Liver (tissue), 9 donors: Measurements from ENCODE around the gene AP1M1. TPM values are rescaled to one million over a fixed set of nuclear protein-coding genes. Genes with fewer than 3 reads are reported as not detected.

Source experiments
- DNase-seq: peaks from one replicate; pipeline ENCODE4 v3.0.0-alpha.2; 2017; ENCODE audit warnings: low spot score
- H3K27ac ChIP-seq, 2 donors: one replicate each; pipeline ENCODE4 v1.7.0; 2013; ENCODE audit warnings: inconsistent platforms in 2 of 2, low read length in 2 of 2, control low read depth in 1 of 2, low read depth in 1 of 2, mild to moderate bottlenecking in 1 of 2
- H3K27me3 ChIP-seq, 4 donors: one replicate each; pipeline versions ENCODE4 v1.6.1 to v1.7.0; 2013; ENCODE audit warnings: low read length in 3 of 4, inconsistent platforms in 1 of 4, mild to moderate bottlenecking in 1 of 4, moderate library complexity in 1 of 4; ENCODE audit not compliant: control insufficient read depth in 4 of 4, insufficient read depth in 4 of 4
- H3K36me3 ChIP-seq, 4 donors: one replicate each; pipeline versions ENCODE4 v1.6.1 to v1.7.0; 2013; ENCODE audit warnings: low read length in 3 of 4, mild to moderate bottlenecking in 3 of 4, low read depth in 1 of 4, moderate library complexity in 1 of 4; ENCODE audit not compliant: control insufficient read depth in 4 of 4, insufficient read depth in 3 of 4
- H3K4me1 ChIP-seq, 4 donors: one replicate each; pipeline versions ENCODE4 v1.6.1 to v1.7.0; 2013; ENCODE audit warnings: low read length in 3 of 4, mild to moderate bottlenecking in 3 of 4, moderate library complexity in 1 of 4; ENCODE audit not compliant: control insufficient read depth in 4 of 4, insufficient read depth in 4 of 4
- H3K4me3 ChIP-seq, 3 donors: one replicate each; pipeline versions ENCODE4 v1.6.1 to v1.7.0; 2013; ENCODE audit warnings: low read length in 3 of 3, control low read depth in 1 of 3, low read depth in 1 of 3, mild to moderate bottlenecking in 1 of 3
- H3K9ac ChIP-seq, 2 donors: one replicate each; pipeline ENCODE4 v1.7.0; 2013; ENCODE audit warnings: low read length in 2 of 2, mild to moderate bottlenecking in 2 of 2, moderate library complexity in 2 of 2, control low read depth in 1 of 2, low read depth in 1 of 2
- H3K9me3 ChIP-seq, 4 donors: one replicate each; pipeline versions ENCODE4 v1.6.1 to v1.7.0; 2013; ENCODE audit warnings: low read length in 3 of 4; ENCODE audit not compliant: control insufficient read depth in 4 of 4
- EGR1 ChIP-seq, 2 donors: IDR thresholded peaks; 2 replicates each; pipeline ENCODE4 v1.6.1; 2016 to 2018; ENCODE audit warnings: antibody characterized with exemption in 2 of 2, low read depth in 2 of 2
- FOXA1 ChIP-seq: IDR thresholded peaks from 2 replicates; pipeline ENCODE4 v1.6.1; 2016; ENCODE audit warnings: antibody characterized with exemption
- FOXA2 ChIP-seq: IDR thresholded peaks from 2 replicates; pipeline ENCODE4 v1.6.1; 2016; ENCODE audit warnings: antibody characterized with exemption
- GABPA ChIP-seq, 2 donors: IDR thresholded peaks in 1 of 2; conservative IDR thresholded peaks in 1 of 2; 2 replicates each; pipeline ENCODE4 v1.6.1; 2016; ENCODE audit warnings: antibody characterized with exemption in 2 of 2, mild to moderate bottlenecking in 1 of 2, moderate library complexity in 1 of 2
- HNF4A ChIP-seq, 2 donors: conservative IDR thresholded peaks; 2 replicates each; pipeline ENCODE4 v1.6.1; 2016; ENCODE audit warnings: antibody characterized with exemption in 2 of 2, mild to moderate bottlenecking in 2 of 2
- HNF4G ChIP-seq: IDR thresholded peaks from 2 replicates; pipeline ENCODE4 v1.6.1; 2016; ENCODE audit warnings: antibody characterized with exemption
- JUND ChIP-seq, 2 donors: IDR thresholded peaks; 2 replicates each; pipeline ENCODE4 v1.6.1; 2016; ENCODE audit warnings: antibody characterized with exemption in 2 of 2
- NR2F2 ChIP-seq: IDR thresholded peaks from 2 replicates; pipeline ENCODE4 v1.6.1; 2016; ENCODE audit warnings: antibody characterized with exemption
- RAD21 ChIP-seq, 2 donors: IDR thresholded peaks; 2 replicates each; pipeline ENCODE4 v1.6.1; 2016; ENCODE audit warnings: antibody characterized with exemption in 2 of 2, mild to moderate bottlenecking in 2 of 2
- RXRA ChIP-seq, 2 donors: IDR thresholded peaks; 2 replicates each; pipeline ENCODE4 v1.6.1; 2017 to 2018; ENCODE audit warnings: antibody characterized with exemption in 2 of 2, mild to moderate bottlenecking in 1 of 2
- SP1 ChIP-seq: IDR thresholded peaks from 2 replicates; pipeline ENCODE4 v1.6.1; 2018; ENCODE audit warnings: antibody characterized with exemption, mild to moderate bottlenecking
- TAF1 ChIP-seq: conservative IDR thresholded peaks from 2 replicates; pipeline ENCODE4 v1.6.1; 2016; ENCODE audit warnings: antibody characterized with exemption, mild to moderate bottlenecking
- YY1 ChIP-seq: IDR thresholded peaks from 2 replicates; pipeline ENCODE4 v1.6.1; 2016; ENCODE audit warnings: antibody characterized with exemption, mild to moderate bottlenecking
- ZBTB33 ChIP-seq: IDR thresholded peaks from 2 replicates; pipeline ENCODE4 v1.6.1; 2016; ENCODE audit warnings: antibody characterized with exemption
- WGBS: extraction: QIAGEN DNeasy Blood & Tissue Kit; methylation state at CpG from one replicate; pipeline ENCODE4 v1.1.7; 2013; 5-methylcytosine and 5-hydroxymethylcytosine counted together
- polyA plus RNA-seq, 2 donors: library from polyadenylated mRNA; stranded (reverse) in 1 of 2; unstranded in 1 of 2; fragments of 200-250 nt in 1 of 2; fragments of >200 nt in 1 of 2; fragmentation: Nextera tagmentation in 1 of 2; extraction: Ambion mirVana in 1 of 2; gene quantifications; one replicate each; pipeline versions ENCODE4 v1.2.1 to v1.2.3, GENCODE V29; 2013 to 2015
- total RNA-seq, 2 donors: library from RNA; depleted of rRNA; stranded (reverse); fragments of >200 nt; gene quantifications; one replicate each; pipeline ENCODE4 v1.2.3, GENCODE V29; 2014
- TF ChIP-seq, protein P1 (sequence below): fragments of 150-350 bp; IDR thresholded peaks from 2 replicates; pipeline ENCODE4 v1.5.1; 2017; ENCODE audit warnings: improper control_type of control experiment, low read depth, low read length; ENCODE audit not compliant: missing input control
- TF ChIP-seq, protein P2 (sequence below): IDR thresholded peaks from 2 replicates; pipeline ENCODE4 v1.6.1; 2016; ENCODE audit warnings: antibody characterized with exemption, mild to moderate bottlenecking
- TF ChIP-seq, protein P3 (sequence below): IDR thresholded peaks from 2 replicates; pipeline ENCODE4 v1.6.1; 2016; ENCODE audit warnings: antibody characterized with exemption
- TF ChIP-seq, protein P4 (sequence below): IDR thresholded peaks from 2 replicates; pipeline ENCODE4 v1.6.1; 2016; ENCODE audit warnings: antibody characterized with exemption
- donor health status: healthy.
- donor health status: healthy.
- donor health status: healthy.
- donor health status: healthy.
- donor health status: healthy.

Gene AP1M1
- total and polyA plus RNA-seq, 4 donors = 25.4 to 62.2 (median 50.4) TPM

DNA sequence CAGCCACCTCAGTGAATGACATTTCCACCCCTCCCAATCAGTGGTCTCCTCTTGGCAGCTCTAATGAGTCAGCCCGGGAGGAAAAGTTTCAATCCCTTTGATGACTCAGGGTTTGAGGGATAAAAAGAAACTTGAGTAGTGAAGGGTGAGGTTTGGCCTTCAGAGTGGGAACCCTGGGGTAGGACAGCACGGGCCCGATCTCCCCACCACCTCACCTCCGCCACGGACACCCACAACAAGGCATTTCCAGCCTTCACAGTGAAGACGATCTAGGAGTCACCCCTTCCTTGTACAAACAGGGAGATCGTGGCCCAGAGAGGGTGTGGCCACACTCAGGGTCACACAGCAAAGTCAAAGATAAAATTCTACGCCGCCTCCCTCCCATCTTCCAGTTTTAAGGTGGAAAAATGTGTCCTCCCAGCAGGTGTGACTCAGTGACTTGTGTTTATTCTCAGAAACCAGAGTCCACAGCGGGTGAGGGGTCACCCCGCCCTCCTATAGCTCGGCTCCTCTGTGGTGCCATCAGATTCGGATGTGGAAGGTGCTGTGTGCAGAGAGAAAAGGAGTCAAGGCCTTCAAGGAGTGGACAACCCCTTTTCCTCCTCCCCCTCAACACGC is 36.7 kb upstream of the AP1M1 start (continued):
- no peak for TF ChIP-seq SP1
- no peak for TF ChIP-seq GABPA (IDR thresholded peaks at IDR 0.05 in 1 of 2, conservative IDR thresholded peaks at IDR 0.05 in 1 of 2)
- TF ChIP-seq EGR1 (IDR thresholded peaks at IDR 0.05; ENCODE audit: low read depth in 2 of 2) = no peak
- no peak for TF ChIP-seq RAD21 (IDR thresholded peaks at IDR 0.05)
- TF ChIP-seq HNF4G = no peak

GRCh38 chr19:16161840-16162239 is 35.9 kb upstream of the AP1M1 start:
- Histone ChIP-seq H3K9me3 (no peaks in the 10 kb centered on the region), H3K27ac (no peak overlapping the region), H3K4me3 (no peak overlapping the region), H3K36me3 (no peaks in the 10 kb centered on the region), H3K4me1 (peaks cover 2 to 9% (median 6%) of the 10 kb centered on the region in 4 donors), H3K27me3 (no peaks in the 10 kb centered on the region), H3K9ac (no peak overlapping the region)
- no peak for TF ChIP-seq EGR1 (IDR thresholded peaks at IDR 0.05; ENCODE audit: low read depth in 2 of 2)
- no peak for TF ChIP-seq RXRA (IDR thresholded peaks at IDR 0.05)
- TF ChIP-seq JUND (IDR thresholded peaks at IDR 0.05) = no peak
- no peak for TF ChIP-seq SP1
- no peak for TF ChIP-seq FOXA1
- no peak for TF ChIP-seq ZBTB33
- no peak for TF ChIP-seq GABPA (IDR thresholded peaks at IDR 0.05 in 1 of 2, conservative IDR thresholded peaks at IDR 0.05 in 1 of 2)
- WGBS = 90% methylated on average over 3 of the region's 3 CpGs
- DNase-seq = no peak

DNA sequence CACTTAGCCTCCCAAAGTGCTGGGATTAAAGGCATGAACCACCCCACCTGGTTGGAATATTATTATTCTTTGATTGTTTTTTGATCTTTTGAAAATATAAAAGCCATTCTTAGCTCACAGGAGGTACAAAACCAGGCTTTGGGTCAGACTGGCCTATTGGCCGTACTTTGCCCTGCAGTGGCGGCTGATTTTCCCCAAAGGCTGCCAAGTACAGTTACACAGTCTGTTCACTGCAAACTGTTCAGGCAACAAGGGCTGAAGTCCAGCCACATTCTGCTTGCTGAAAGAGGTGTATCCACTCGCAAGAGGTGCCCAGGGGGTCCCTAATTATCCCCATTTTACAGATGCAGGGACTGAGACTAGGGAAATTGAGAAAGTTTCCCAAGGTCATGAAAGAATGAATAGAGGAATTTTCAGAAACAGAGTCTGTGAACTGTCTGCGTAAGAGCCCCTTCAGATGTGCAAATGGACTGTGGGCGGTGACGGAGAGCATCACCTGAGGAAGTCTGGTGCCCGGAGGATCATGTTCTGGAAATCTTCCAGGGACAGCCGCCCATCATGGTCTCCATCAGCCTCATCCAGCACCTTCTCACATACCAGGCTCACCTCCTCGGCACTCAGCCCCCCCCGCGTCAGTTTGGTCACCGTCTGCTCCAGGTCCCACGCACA is 33.4 kb upstream of the AP1M1 start:
- no peak overlapping the region for H3K4me3 ChIP-seq
- 70% methylated on average over 13 of the region's 13 CpGs for WGBS
- no peaks in the 10 kb centered on the region for H3K36me3 ChIP-seq
- H3K4me1 ChIP-seq = peaks cover 2 to 9% (median 6%) of the 10 kb centered on the region in 4 donors
- TF ChIP-seq, protein P1, sequence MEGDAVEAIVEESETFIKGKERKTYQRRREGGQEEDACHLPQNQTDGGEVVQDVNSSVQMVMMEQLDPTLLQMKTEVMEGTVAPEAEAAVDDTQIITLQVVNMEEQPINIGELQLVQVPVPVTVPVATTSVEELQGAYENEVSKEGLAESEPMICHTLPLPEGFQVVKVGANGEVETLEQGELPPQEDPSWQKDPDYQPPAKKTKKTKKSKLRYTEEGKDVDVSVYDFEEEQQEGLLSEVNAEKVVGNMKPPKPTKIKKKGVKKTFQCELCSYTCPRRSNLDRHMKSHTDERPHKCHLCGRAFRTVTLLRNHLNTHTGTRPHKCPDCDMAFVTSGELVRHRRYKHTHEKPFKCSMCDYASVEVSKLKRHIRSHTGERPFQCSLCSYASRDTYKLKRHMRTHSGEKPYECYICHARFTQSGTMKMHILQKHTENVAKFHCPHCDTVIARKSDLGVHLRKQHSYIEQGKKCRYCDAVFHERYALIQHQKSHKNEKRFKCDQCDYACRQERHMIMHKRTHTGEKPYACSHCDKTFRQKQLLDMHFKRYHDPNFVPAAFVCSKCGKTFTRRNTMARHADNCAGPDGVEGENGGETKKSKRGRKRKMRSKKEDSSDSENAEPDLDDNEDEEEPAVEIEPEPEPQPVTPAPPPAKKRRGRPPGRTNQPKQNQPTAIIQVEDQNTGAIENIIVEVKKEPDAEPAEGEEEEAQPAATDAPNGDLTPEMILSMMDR = no peak
- peak in 1 of 2 donors; percentile 18 for TF ChIP-seq GABPA (IDR thresholded peaks at IDR 0.05 in 1 of 2, conservative IDR thresholded peaks at IDR 0.05 in 1 of 2)
- peak; percentile 95 for TF ChIP-seq HNF4G
- TF ChIP-seq RAD21 (IDR thresholded peaks at IDR 0.05) = peak; percentile 36 to 57
- peak; percentile 81 for TF ChIP-seq RXRA (IDR thresholded peaks at IDR 0.05)
- peak; percentile 25 for TF ChIP-seq FOXA2
- no peak for TF ChIP-seq TAF1
- TF ChIP-seq, protein P2, sequence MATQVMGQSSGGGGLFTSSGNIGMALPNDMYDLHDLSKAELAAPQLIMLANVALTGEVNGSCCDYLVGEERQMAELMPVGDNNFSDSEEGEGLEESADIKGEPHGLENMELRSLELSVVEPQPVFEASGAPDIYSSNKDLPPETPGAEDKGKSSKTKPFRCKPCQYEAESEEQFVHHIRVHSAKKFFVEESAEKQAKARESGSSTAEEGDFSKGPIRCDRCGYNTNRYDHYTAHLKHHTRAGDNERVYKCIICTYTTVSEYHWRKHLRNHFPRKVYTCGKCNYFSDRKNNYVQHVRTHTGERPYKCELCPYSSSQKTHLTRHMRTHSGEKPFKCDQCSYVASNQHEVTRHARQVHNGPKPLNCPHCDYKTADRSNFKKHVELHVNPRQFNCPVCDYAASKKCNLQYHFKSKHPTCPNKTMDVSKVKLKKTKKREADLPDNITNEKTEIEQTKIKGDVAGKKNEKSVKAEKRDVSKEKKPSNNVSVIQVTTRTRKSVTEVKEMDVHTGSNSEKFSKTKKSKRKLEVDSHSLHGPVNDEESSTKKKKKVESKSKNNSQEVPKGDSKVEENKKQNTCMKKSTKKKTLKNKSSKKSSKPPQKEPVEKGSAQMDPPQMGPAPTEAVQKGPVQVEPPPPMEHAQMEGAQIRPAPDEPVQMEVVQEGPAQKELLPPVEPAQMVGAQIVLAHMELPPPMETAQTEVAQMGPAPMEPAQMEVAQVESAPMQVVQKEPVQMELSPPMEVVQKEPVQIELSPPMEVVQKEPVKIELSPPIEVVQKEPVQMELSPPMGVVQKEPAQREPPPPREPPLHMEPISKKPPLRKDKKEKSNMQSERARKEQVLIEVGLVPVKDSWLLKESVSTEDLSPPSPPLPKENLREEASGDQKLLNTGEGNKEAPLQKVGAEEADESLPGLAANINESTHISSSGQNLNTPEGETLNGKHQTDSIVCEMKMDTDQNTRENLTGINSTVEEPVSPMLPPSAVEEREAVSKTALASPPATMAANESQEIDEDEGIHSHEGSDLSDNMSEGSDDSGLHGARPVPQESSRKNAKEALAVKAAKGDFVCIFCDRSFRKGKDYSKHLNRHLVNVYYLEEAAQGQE = peak; percentile 82
- TF ChIP-seq JUND (IDR thresholded peaks at IDR 0.05) = peak; percentile 24 to 57
- peak; percentile 15 for TF ChIP-seq NR2F2
- no peak for TF ChIP-seq ZBTB33
- peak; percentile 46 for TF ChIP-seq YY1
- TF ChIP-seq EGR1 (IDR thresholded peaks at IDR 0.05; ENCODE audit: low read depth in 2 of 2) = peak in 1 of 2 donors; percentile 30
- peak; percentile 98 to 99 for TF ChIP-seq HNF4A (conservative IDR thresholded peaks at IDR 0.05)
- TF ChIP-seq, protein P3, sequence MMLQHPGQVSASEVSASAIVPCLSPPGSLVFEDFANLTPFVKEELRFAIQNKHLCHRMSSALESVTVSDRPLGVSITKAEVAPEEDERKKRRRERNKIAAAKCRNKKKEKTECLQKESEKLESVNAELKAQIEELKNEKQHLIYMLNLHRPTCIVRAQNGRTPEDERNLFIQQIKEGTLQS = no peak
- TF ChIP-seq, protein P4, sequence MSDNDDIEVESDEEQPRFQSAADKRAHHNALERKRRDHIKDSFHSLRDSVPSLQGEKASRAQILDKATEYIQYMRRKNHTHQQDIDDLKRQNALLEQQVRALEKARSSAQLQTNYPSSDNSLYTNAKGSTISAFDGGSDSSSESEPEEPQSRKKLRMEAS = no peak
- TF ChIP-seq FOXA1 = peak; percentile 25
- TF ChIP-seq SP1 = peak; percentile 98
- DNase-seq = no peak
- no peaks in the 10 kb centered on the region for H3K27me3 ChIP-seq
- peak overlapping the region in 1 of 2 donors; percentile 35 for H3K27ac ChIP-seq
- H3K9ac ChIP-seq = no peak overlapping the region
- H3K9me3 ChIP-seq = no peaks in the 10 kb centered on the region
